ENCODE measurements around the gene RPS21. TPM values are rescaled to one million over a fixed set of nuclear protein-coding genes. Genes with fewer than 3 reads are reported as not detected.

RPS21 gene
- total RNA-seq, 2 donors from 2014 or later = 1,359 to 1,579 TPM

DNA sequence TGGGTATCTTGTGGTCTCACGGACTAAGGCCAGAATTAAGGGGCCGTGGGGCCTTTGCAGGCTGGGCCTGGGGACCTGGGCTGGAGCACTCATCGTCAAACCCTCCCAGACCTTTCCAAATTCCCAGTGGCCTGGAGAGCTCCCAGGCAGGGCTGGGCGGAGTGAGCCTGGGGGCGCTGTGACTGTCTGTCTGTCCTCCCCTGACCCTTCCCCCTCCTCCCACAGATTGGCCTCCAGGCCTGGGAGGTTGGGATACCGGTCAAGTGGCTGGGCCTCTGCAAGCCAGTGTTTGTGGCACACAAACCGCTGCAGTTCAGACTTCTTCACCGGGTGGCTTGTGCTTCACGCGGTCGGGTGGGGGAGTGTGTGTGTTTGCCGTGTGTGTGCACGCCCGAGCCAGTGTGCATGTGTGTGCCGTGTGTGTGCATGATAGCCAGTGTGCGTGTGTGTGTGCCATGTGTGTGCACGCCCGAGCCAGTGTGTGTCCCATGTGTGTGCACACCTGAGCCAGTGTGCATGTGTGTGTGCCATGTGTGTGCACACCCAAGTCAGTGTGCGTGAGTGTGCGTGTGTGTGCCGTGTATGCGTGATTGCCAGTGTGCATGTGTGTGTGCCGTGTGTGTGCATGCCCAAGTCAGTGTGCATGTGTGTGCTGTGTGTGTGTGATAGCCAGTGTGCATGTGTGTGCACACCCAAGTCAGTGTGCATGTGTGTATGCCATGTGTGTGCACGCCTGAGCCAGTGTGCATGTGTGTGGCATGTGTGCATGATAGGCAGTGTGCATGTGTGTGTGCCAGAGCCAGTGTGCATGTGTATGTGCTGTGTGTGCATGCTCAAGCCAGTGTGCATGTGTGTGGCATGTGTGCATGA is 34.2 kb downstream of the RPS21 start:
- no peaks in the 10 kb centered on the region for H3K4me1 ChIP-seq
- TF ChIP-seq, protein P1, sequence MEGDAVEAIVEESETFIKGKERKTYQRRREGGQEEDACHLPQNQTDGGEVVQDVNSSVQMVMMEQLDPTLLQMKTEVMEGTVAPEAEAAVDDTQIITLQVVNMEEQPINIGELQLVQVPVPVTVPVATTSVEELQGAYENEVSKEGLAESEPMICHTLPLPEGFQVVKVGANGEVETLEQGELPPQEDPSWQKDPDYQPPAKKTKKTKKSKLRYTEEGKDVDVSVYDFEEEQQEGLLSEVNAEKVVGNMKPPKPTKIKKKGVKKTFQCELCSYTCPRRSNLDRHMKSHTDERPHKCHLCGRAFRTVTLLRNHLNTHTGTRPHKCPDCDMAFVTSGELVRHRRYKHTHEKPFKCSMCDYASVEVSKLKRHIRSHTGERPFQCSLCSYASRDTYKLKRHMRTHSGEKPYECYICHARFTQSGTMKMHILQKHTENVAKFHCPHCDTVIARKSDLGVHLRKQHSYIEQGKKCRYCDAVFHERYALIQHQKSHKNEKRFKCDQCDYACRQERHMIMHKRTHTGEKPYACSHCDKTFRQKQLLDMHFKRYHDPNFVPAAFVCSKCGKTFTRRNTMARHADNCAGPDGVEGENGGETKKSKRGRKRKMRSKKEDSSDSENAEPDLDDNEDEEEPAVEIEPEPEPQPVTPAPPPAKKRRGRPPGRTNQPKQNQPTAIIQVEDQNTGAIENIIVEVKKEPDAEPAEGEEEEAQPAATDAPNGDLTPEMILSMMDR (IDR thresholded peaks at IDR 0.05) = no peak
- H3K9me3 ChIP-seq = no peaks in the 10 kb centered on the region
- H3K9ac ChIP-seq (ENCODE audit: low read depth in 2 of 2, low read length in 2 of 2) = no peak overlapping the region
- DNase-seq = no peak
- no peak overlapping the region for H3K27ac ChIP-seq
- H3K4me3 ChIP-seq = no peak overlapping the region
- H3K36me3 ChIP-seq = no peaks in the 10 kb centered on the region
- intact Hi-C loops (cut with DNase I) = no loop called here
- no peaks in the 10 kb centered on the region for H3K27me3 ChIP-seq

DNA sequence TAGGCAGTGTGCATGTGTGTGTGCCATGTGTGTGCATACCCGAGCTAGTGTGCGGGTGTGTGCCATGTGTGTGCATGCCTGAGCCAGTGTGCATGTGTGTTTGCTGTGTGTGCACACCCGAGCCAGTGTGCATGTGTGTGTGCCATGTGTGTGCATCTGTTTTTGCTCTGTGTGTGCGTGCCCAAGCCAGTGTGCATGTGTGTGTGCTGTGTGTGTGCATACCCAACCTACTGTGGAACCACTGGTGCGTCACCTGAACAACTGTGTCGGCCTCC is 34.8 kb downstream of the RPS21 start:
- no peaks in the 10 kb centered on the region for H3K36me3 ChIP-seq
- TF ChIP-seq, protein P1 (IDR thresholded peaks at IDR 0.05) = no peak

DNA sequence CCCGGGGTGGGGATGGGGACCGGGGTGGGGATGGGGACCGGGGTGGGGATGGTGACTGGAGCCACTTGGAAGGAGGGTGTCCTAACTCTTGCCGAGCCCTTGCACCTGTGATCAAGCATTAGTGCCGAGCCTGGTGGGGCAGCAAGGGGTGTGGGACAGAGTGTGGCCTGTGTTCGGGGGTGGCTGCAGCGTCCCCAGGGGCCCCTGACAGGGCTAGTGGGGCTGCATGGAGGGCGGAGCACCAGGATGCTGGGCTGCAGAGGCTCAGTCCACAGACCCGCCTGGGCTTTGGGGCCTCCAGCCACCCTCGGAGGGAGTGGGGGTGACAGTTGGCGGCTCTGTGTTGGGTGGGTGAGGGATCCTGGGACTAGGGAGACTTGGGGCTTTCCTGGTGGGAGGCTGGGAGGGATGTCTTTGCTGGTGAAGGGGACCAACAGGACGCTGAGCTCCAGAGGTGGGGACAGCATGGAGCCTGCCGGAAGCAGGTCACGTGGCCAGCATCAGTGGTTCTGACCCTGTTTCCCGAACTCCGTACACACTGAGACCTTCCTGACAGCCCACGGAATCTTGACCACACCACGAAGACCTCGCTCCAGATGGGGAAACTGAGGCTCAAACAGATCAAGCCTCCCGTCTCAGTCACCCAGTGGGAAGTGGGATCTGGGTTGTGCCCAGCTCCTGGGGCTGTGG is 35.9 kb downstream of the RPS21 start:
- TF ChIP-seq, protein P1 (IDR thresholded peaks at IDR 0.05) = no peak
- no peak overlapping the region for H3K4me3 ChIP-seq
- H3K27me3 ChIP-seq = no peaks in the 10 kb centered on the region
- H3K36me3 ChIP-seq = no peaks in the 10 kb centered on the region
- no peak overlapping the region for H3K9ac ChIP-seq (ENCODE audit: low read depth in 2 of 2, low read length in 2 of 2)
- no peak overlapping the region for H3K27ac ChIP-seq
- DNase-seq = no peak
- intact Hi-C loops (cut with DNase I) = no loop called here
- H3K9me3 ChIP-seq = no peaks in the 10 kb centered on the region
- H3K4me1 ChIP-seq = peaks cover 2% of the 10 kb centered on the region

More for the DNA sequence above, 34.8 kb downstream of the RPS21 start:
- DNase-seq = no peak
- H3K4me1 ChIP-seq = no peaks in the 10 kb centered on the region
- H3K27me3 ChIP-seq = no peaks in the 10 kb centered on the region
- no peak overlapping the region for H3K27ac ChIP-seq
- no peaks in the 10 kb centered on the region for H3K9me3 ChIP-seq
- H3K4me3 ChIP-seq = no peak overlapping the region
- H3K9ac ChIP-seq (ENCODE audit: low read depth in 2 of 2, low read length in 2 of 2) = no peak overlapping the region
- intact Hi-C loops (cut with DNase I) = no loop called here

DNA sequence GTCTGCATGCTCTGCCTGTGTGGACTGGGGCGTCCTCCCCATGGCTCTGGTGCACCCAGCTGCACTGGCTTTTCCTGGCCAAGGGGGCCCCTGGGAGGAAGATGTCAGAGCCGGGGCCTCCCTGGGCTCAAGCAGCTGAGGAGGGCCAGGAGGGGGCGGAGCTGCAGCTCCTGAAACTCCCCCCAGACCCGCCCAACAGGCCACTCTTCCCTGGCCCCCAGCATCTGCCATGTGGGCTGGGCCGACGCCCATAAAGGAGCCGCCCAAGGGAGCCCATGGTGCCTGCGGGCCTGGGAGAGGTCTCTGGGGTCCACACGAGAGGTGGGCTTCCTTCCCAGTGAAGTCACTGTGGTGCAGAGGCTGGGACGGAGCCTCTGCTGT is 36.4 kb downstream of the RPS21 start:
- Histone ChIP-seq H3K27ac (no peak overlapping the region), H3K9me3 (no peaks in the 10 kb centered on the region), H3K9ac (ENCODE audit: low read depth in 2 of 2, low read length in 2 of 2) (no peak overlapping the region), H3K36me3 (no peaks in the 10 kb centered on the region), H3K4me1 (peaks cover 5% of the 10 kb centered on the region), H3K4me3 (no peak overlapping the region), H3K27me3 (no peaks in the 10 kb centered on the region)
- no peak for DNase-seq
- TF ChIP-seq, protein P1 (IDR thresholded peaks at IDR 0.05) = no peak
- intact Hi-C loops (cut with DNase I) = no loop called here

DNA sequence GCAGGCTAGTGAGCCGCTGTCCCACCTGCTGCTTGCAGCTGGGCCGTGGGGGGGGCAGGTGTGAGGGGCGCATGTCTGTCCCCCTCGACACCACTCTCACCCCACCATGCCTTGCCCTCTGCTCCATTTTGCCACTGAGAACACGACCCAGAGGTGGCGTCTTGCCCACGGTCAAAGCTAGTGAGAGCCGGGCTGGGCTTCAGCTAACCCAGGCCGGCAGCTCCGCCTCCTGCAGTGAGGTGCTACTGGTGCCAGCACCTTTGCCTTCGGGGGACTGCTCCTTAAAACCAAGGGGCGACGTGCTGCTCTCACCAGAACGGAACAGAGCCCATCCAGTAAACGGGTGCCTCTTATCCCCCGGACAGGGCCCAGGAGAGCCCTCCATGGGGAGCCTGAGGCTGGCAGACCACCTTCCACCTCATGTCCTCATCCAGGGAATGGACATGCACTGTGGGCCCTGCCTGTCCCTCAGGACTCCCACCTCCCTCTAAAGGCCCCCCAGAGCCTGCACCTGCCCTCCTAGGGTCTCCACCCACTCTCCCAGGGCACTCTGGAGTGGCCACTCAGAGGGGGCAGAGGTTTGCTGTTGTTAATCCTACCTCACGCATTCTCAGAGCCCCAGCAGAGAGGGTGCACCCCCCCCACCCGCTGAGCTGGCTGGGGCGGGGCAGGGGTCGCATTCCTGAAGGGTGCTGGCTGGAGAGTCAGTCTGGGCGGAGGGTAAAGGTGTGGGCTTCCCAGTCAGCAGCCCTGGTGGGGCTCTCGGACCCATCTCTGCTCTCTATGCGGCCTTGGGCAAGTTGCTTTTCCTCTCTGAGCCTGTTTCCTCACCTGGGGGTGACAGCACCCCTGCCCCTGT is 37.6 kb downstream of the RPS21 start:
- no peak overlapping the region for H3K4me3 ChIP-seq
- H3K9me3 ChIP-seq = no peaks in the 10 kb centered on the region
- no peak for DNase-seq
- H3K27me3 ChIP-seq = no peaks in the 10 kb centered on the region
- intact Hi-C loops (cut with DNase I) = no loop called here
- H3K27ac ChIP-seq = no peak overlapping the region
- TF ChIP-seq, protein P1 (IDR thresholded peaks at IDR 0.05) = no peak
- H3K4me1 ChIP-seq = peaks cover 5% of the 10 kb centered on the region
- no peak overlapping the region for H3K9ac ChIP-seq (ENCODE audit: low read depth in 2 of 2, low read length in 2 of 2)
- H3K36me3 ChIP-seq = no peaks in the 10 kb centered on the region
